ENCODE data around the gene TBC1D23.

TBC1D23 gene

DNA sequence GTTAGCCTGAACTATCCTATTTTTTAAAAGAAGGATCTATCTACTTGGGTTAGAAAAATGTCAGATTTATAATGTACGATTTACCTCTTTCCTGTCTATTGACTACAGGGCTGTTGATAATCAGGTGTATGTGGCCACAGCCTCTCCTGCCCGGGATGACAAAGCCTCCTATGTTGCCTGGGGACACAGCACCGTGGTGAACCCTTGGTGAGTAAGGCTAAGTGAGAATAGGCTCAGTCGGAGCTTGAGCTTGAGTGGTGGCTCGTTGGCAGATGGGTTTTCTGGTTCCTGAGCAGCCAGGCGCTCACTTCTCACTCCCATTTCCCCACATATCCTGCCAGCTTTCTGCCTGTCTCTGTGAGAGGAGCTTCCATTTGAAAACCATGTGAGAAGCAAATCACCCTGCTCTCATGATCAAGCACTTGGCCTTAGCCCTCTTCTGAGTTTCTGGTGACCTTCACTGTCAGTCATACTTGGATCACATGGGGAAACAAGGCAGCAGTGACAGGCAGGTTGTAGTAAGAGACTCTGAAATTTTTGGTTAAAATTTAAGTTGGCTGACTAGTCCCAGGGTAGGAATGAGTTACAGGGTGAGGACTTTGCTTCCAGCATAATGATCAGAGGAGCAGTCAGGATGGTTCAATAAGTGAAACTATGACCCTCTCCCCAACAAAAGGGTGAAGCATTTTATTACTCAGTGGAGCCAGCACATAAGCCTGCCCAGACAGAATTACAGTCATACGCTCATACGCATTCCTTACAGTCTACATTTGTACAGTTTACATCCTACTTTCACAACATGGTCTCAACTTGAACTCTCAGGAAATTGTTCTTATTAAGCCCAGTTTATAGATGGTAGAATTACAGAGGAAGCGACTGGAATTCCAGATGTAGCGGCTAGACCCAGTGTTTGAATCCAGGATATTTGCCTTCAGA, 91.8 kb downstream of the TBC1D23 start:
- DNase-seq (ENCODE audit: low read depth): no peak

DNA sequence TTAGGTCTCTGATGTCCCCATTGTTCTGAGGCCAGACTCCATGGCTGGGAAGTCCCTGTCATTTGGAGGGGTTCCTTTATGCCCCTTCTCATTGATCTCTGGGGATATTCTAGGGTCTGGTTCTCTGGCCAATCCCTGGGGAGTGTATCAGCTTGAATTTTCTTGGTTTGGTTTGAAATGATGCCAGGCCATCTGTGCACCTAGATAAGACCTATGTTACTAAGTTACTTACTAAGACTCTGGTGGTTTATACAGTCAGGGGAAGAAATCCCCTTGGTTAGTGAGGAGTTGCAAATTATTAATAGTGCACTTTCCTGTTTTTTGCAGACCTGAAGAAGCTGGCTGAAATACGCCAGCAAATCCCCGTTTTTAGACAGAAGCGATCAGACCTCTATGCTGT, 94.1 kb downstream of the TBC1D23 start:
- DNase-seq (ENCODE audit: low read depth): no peak

DNA sequence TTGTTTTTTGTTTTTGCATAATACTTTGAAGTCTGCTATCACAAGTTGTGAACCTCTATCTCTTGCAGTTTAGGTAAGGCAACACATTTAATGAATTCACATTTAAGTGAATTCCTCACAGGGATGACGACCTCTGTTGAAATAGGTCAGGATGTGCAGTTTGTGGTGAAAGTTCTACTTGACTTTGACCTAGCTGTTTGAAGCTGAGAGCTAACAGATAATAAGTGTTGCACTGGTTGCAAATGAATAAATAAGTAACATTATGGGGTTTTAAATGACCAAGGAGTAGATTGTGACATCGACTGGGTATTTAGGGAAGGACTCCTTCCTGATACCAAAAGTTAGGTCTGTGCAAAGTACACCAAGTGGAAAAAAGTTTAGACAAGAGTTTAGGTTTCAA, 97.6 kb downstream of the TBC1D23 start:
- no peak for DNase-seq (ENCODE audit: low read depth)

DNA sequence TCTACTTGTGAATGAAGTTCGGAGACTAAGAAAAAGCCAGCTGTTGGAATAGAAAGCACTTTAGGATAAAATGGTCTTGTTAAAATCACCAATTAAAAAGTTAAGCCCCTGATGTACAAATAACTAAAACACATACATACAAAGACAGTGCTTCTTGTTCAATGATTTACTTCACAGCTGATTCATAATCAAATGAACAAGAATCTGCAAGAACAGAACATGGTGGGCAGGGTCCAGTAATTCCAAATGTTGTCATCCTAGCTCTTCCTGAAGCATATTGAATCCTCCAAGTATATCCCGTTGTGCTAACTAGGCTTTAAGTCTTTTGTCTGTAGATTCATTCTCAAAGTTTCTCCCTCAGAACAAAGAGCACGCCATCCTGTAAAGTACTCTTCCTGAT, 98.2 kb downstream of the TBC1D23 start:
- no peak for DNase-seq (ENCODE audit: low read depth)

DNA sequence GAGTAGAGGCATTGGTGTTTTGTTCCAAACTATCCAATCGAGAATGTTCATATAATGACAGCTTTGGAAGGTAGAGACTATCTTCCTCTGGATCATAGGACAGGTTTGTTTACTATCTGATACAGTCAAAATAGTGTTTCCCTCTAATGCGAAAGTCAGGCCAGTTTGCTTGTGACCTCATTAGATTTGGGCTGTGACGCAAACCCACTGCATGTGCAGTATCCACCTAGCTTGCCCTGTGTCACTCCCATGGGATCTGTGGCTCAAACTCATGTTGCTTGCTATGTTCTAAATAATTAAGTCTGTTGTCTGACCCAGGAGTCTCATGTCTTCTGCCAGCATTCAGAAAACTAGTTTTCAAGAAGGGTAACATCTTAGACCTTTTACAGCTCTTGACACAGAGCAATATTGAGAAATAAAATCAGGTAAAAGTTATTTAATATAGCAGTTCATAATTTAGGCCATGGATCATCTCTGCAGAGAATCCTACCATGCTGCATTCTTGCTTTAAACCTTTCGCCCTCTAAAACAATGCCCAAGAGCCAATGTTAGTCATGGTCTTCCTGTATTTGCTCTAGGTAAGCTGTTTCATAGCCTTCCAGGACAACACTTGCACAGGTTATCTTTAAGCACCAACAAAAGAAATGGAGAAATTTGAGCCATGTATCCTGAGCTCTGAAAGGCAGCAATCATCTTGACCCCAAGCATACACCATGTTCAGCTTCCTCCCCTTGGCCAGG, 100.1 kb downstream of the TBC1D23 start:
- no peak for DNase-seq (ENCODE audit: low read depth)

DNA sequence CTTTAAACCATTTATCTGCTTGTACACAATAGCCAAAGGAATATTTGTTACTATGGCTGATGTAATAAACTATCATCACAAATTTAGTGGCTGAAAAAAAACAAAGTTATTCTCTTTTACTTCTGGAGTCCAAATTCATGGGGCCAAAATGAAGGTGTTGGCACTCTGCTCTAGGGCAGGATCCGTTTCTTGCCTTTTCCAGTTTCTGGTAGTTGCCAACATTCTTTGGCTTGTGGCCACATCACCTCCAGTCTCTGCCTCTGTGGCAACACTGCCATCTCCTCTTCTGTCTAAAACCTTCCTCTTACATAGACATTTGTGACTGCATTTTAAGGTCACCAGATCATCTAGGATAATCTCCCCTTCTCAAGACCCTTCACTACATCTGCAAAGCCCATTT, 101.1 kb downstream of the TBC1D23 start:
- DNase-seq (ENCODE audit: low read depth): no peak

DNA sequence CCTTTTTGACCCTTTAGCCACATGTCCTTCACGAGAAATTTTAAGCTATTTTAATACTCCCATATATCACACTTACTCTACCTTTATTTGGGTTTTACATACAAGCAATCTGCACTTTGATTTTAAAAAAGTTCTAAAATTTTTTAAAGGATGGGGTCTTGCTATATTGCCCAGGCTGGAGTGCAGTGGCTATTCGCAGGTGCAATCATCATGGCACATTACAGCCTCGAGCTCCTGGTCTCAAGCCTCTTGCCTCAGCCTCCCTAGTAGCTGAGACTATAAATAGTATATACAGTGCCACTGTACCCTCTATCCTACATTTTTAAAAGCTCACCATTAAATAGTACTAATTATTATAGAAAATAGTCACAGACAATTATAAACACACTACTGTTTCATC, 103.6 kb downstream of the TBC1D23 start:
- DNase-seq (ENCODE audit: low read depth): no peak

DNA sequence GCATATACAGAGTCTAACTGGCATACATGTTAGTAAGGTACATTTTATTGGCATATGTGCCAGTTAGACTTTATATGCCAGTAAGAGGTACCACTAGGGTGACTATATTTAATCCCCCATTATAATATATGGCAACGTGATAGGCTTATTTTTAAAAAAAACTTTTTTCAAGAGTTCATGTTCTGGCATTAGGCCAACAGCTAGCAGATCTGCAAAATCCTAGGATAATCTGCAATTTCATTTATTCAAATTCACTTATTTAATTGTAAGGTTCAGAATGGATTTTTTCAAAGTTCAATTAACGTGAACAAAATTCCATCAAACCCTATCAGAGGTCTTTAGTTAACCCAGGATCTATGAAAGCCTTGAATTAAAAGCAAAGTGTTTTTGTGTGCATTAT, 105.6 kb downstream of the TBC1D23 start:
- no peak for DNase-seq (ENCODE audit: low read depth)

DNA sequence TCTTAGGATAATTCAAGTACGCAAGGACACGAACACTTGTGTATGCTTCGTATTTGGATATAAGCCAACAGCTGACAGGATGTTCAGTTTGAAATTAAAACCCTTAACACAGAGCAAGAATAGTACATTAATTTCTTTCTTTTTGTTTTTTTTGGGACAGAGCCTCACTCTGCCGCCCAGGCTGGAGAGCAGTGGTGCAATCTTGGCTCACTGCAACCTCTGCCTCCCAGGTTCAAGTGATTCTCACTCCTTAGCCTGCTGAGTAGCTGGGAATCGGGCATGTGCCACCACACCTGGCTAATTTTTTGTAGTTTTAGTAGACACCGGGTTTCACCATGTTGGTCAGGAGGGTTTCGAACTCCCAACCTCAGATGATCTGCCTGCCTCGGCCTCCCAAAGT, 107.6 kb downstream of the TBC1D23 start:
- no peak for DNase-seq (ENCODE audit: low read depth)

DNA sequence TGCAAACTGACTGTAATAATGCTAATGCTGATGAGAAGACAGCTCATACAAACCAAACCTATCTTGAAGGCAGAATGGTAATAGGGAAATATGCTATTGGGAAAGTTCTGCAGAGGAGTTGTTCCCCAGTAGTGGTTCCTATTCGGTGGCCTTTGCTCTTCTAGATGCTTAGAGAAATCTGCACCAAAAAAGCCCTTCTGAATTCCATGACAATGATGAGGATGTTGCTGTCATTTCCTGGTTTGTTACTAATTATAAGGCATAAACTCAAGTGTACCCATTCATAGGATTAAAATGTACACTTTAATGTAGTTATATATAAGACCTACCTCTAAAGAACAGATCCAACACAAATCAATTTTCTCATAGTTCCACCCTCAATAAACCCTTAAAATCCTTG, 110.0 kb downstream of the TBC1D23 start:
- no peak for DNase-seq (ENCODE audit: low read depth)

DNA sequence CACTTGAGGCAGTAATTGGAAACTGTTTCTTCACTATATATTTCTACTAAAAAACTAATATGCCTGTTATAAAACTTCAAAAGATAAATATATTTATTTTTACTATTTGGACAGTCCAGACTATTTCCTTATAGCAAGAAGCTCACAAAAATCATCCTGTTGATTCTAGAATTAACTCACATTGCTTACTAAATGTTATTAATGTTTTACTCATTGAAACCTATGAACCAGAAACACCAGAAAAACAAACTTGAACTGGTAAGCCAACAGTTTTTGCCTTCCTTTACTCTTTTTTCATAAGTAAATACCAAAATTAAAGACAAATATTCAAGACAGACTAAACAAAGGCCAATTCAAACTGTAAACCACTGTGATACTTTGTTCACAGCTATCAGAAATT, 113.7 kb downstream of the TBC1D23 start:
- DNase-seq (ENCODE audit: low read depth): no peak

All from stimulated activated CD8-positive, alpha-beta memory T cell treated with anti-CD3 and anti-CD28 coated beads, Interleukin-7, amount 100 ng/mL, for 24 hours (primary cell).